BJ (cell line): ENCODE data around the gene CXCR5. TPM values are rescaled to one million over a fixed set of nuclear protein-coding genes. Genes with fewer than 3 reads are reported as not detected.

Source experiments
- CTCF ChIA-PET: fragments of 350-600 bp; formaldehyde crosslinking; extraction: SDS; loops from one replicate; lab custom pipeline; 2021; ENCODE audit warnings: antibody characterized with exemption, inconsistent platforms; lab: Yijun Ruan, JAX
- POLR2A ChIA-PET: fragments of 300-600 bp; sonication (Branson Sonifier 250); formaldehyde crosslinking; extraction: SDS; loops from one replicate; lab custom pipeline; 2021; ENCODE audit warnings: antibody characterized with exemption; lab: Charles Lee
- DNase-seq: peaks from one replicate; pipeline ENCODE4 v3.0.0-alpha.2; 2011; ENCODE audit warnings: low read depth
- H3K27me3 ChIP-seq: 2 replicates; pipeline ENCODE4 v1.6.0; 2011; ENCODE audit warnings: low read length; ENCODE audit not compliant: control insufficient read depth, insufficient read depth
- H3K36me3 ChIP-seq: 2 replicates; pipeline ENCODE4 v1.5.1; 2011; ENCODE audit warnings: low read length; ENCODE audit not compliant: control insufficient read depth, insufficient read depth
- H3K4me3 ChIP-seq: 2 replicates; pipeline ENCODE4 v1.5.1; 2011; ENCODE audit warnings: low read depth, mild to moderate bottlenecking, control low read depth, low read length
- CTCF ChIP-seq: IDR thresholded peaks from 2 replicates; pipeline ENCODE4 v1.5.1; 2011; ENCODE audit warnings: low read depth, mild to moderate bottlenecking, control low read depth, inconsistent platforms, low read length, moderate library complexity; ENCODE audit not compliant: insufficient read depth
- polyA plus RNA-seq: library from polyadenylated mRNA; depleted of rRNA; stranded (reverse); fragments of >200 nt; gene quantifications from 2 replicates; pipeline ENCODE4 v1.2.3, GENCODE V29; 2011

CXCR5 gene
- polyA plus RNA-seq, 1 experiment: not detected

GRCh38 chr11:118928870-118929500 lies 45.3 kb downstream of the CXCR5 start:
- H3K36me3 ChIP-seq: no peaks in the 10 kb centered on the region
- no peak for DNase-seq
- TF ChIP-seq CTCF: no peak
- no peaks in the 10 kb centered on the region for H3K27me3 ChIP-seq
- H3K4me3 ChIP-seq: peak overlapping the region; percentile 72
- POLR2A ChIA-PET: interaction anchor here (0.6 kb wide), 1 partner anchor 20 kb away, joined by 3 read pairs; no protein-coding TSS in a partner anchor
- CTCF ChIA-PET: interaction anchor here (1.0 to 6.1 kb wide), 14 partner anchors 7 to 236 kb away, joined by 3 to 108 read pairs (median 8); partner anchors contain the start of gene DDX6

GRCh38 chr11:118929501-118930093 lies 45.9 kb downstream of the CXCR5 start:
- DNase-seq: no peak
- H3K27me3 ChIP-seq: no peaks in the 10 kb centered on the region
- TF ChIP-seq CTCF: no peak
- POLR2A ChIA-PET: interaction anchor here (0.6 kb wide), 1 partner anchor 21 kb away, joined by 3 read pairs; no protein-coding TSS in a partner anchor
- CTCF ChIA-PET: interaction anchor here (0.7 to 6.1 kb wide), 15 partner anchors 10 to 244 kb away, joined by 3 to 108 read pairs (median 4); partner anchors contain the start of gene DDX6
- no peaks in the 10 kb centered on the region for H3K36me3 ChIP-seq
- peak overlapping the region; percentile 72 for H3K4me3 ChIP-seq

- TF ChIP-seq CTCF: peak; percentile 94
- Histone ChIP-seq H3K4me3 (peak overlapping the region; percentile 72), H3K27me3 (no peaks in the 10 kb centered on the region), H3K36me3 (no peaks in the 10 kb centered on the region)
- ChIA-PET CTCF (interaction anchor here (0.7 to 6.1 kb wide), 18 partner anchors 8 to 245 kb away, joined by 3 to 108 read pairs (median 4); partner anchors contain the start of gene DDX6), POLR2A (no interaction called here)
- no peak for DNase-seq
These were observed 46.5 kb downstream of the CXCR5 start for GRCh38 chr11:118930094-118930712.

- no peak for DNase-seq
- ChIA-PET CTCF (interaction anchor here (0.8 to 6.1 kb wide), 9 partner anchors 8 to 239 kb away, joined by 3 to 108 read pairs (median 7); partner anchors contain the start of gene DDX6), POLR2A (no interaction called here)
- Histone ChIP-seq H3K4me3 (no peak overlapping the region), H3K27me3 (peaks cover 2% of the 10 kb centered on the region; the same call in 1 of the 2 replicates), H3K36me3 (no peaks in the 10 kb centered on the region)
- TF ChIP-seq CTCF: no peak
These were observed 47.9 kb downstream of the CXCR5 start for GRCh38 chr11:118931571-118931970.

GRCh38 chr11:118933486-118933885 lies 49.8 kb downstream of the CXCR5 start:
- CTCF ChIA-PET: interaction anchor here (0.9 to 6.1 kb wide), 4 partner anchors 23 to 243 kb away, joined by 3 to 42 read pairs (median 9); partner anchors contain the start of genes DDX6 and UPK2
- Histone ChIP-seq H3K36me3 (no peaks in the 10 kb centered on the region), H3K27me3 (peaks cover 2% of the 10 kb centered on the region; the same call in 1 of the 2 replicates), H3K4me3 (no peak overlapping the region)
- POLR2A ChIA-PET: no interaction called here
- no peak for TF ChIP-seq CTCF
- no peak for DNase-seq
